SIG-M5 treated with dmso at 0.1 percent for 504 hours (cell line): ENCODE data around the gene HDGFL3.
"Not testable (repeated sequence)": the region's sequence is repeated elsewhere in the genome, so short reads cannot be mapped to it uniquely, and the experiment has no call there.

Source experiments
- DNase-seq: peaks from one replicate; lab custom pipeline; 2025; ENCODE audit not compliant: unreplicated experiment; lab: John Stamatoyannopoulos, UW

The HDGFL3 gene

DNA sequence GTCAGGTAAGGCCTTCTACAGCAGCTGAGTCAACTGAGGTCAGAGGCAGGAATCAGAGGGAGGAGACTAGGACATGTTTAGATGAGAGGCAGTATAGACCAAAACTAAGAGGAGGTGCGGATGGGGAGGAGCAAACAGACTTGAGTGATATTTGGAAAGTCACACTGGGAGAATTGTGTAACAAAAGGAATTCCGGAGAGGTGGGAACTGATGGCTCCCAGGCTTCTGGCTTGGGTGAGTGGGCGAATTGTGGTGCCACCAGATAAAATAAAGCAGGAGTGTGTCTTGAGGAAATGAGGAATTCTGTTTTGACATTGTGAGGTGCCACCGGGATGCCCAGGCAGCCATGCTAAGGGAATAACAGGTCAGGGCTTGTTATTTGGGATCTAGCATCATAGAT is 103.5 kb downstream of the HDGFL3 start:
- no peak for DNase-seq

DNA sequence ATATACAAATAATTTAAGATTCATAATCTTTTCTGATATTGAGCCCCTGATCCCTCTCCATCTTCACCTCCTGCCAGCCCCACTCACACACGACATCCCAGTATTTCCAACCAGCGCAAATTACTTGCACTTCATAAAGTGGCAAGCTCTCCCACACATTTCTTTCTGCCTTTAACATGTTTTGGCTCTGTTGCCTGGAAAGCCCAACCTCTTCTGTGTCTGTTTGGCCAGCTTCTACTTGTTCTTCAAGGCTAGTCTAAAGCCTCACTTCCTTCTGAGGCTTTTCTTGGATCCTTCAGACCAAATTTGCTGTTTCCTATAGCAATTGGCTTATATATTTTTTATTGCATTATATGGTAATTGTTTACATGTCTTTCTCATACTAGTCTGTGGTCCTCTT is 105.3 kb downstream of the HDGFL3 start:
- no peak for DNase-seq

DNA sequence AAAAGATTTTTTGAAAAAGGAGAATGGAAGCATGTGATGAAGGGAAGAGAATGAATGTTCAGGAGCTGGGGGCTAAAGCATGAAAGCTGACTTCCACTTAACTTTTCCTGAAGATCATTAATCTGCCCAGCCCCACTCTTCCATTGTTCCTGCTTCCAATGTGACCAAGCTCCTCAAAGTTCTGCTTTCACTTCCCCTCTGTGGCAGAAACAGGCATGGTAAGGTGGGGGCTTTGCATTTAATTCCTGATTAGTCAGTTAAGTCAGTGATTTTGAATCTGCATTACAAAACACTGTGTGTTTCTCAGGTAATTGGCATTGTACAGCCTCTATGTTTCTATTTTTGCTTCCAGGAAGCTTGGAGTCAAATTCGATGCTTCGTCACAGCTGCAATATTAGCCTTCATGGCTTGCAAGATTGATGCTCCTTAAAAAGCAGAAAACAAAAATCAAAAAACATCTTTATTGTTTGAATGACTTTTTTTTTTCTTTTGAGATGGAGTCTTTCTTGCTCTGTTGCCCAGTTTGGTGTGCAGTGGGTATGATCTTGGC is 107.5 kb downstream of the HDGFL3 start:
- peak; percentile 4 for DNase-seq

DNA sequence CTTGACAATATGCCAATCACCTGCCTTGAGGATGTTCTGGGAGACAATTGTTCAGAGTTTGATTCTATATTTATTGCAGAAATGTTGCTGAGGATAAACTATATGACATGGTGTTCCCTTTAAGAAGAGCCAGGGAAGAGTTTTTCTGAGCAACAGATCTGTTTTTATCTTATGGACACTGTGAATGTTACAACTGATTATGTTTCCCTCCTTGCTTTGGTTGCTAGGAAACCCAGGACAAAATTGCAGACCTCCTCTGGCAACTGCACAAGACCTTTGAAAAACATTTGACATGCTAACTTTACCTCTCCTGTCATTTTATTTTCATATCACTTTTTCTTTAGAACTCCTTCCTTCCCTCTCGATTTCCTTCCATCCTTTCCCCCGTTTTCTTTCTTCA is 108.3 kb downstream of the HDGFL3 start:
- DNase-seq: no peak

DNA sequence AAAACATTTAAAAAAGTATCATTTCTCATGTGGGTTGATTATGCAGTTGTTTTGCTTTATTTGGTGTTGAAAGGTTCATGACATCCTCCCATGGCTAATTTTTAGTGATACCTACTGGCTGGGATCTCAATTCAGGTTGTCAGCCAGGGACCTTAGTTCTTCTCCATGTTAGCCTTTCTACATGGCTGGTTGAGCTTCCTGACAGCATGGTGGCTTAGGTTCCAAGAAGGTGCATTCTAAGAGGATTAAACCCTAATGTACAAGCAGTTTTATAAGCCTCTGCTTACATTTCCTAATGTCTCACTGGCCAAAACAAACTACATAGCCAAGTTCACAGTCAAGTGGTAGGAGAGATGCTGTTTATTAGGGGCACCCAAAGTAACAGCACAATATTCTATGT is 109.5 kb downstream of the HDGFL3 start:
- DNase-seq: no peak

DNA sequence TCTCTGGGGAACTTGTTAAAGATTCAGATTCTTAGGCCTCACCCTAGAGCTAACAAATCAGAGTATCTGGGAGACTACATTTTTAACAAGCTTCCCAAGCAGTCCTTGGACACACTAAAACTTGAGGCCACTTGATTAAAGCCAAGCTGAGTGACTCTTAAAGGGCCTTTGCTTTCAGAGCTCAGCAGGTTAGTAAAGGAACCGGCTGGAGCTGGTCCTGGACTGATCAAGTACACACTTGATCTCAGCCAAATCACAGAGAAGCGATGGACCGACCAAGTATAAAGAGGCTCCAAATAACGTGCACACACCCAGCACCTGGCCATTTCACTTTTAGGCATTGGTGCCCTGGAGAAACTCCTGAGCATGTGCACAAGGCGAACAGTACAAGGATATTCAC is 113.0 kb downstream of the HDGFL3 start:
- DNase-seq: no peak

DNA sequence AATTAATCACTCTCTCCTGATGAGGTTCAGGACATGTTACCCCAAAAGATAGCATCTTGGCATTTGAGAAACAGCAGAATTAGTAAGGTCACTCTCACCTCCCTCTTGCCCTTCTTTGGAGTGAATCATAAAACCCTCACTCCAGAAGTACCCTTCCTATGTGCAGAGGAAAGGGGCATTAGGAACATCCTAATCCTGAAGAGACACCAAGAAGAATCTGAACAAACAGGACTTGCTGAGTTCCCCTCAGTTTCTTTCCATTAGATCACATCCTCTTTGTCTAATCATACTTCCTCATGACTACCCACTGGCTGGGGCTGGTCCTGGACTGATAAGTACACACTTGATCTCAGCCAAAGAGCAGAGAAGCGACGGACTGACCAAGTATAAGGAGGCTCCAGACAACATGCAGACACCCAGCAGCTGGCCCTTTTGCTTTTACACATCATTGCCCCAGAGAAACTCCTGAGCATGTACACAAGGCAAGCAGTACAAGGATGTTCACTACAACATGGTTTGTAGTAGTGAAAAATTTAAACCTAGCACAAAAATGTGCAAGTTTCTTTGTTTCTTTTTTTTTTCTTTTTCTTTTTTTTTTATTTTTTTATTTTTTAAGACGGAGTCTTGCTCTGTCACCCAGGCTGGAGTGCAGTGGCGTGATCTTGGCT is 115.2 kb downstream of the HDGFL3 start:
- peak; percentile 51 for DNase-seq

DNA sequence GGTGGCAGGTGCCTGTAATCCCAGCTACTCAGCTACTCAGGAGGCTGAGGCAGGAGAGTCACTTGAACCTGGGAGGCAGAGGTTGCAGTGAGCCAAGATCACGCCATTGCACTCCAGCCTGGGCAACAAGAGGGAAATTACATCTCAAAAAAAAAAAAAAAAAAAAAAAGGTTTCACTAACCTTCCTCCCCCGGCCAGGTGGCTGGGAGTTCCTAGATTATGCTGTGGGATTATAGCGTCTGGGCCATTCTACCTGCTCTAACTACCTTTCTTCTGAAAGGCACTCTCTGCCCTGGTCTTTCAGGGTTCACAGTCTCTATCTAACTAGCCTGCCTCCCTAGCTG is 115.7 kb downstream of the HDGFL3 start:
- not testable (repeated sequence) for DNase-seq

DNA sequence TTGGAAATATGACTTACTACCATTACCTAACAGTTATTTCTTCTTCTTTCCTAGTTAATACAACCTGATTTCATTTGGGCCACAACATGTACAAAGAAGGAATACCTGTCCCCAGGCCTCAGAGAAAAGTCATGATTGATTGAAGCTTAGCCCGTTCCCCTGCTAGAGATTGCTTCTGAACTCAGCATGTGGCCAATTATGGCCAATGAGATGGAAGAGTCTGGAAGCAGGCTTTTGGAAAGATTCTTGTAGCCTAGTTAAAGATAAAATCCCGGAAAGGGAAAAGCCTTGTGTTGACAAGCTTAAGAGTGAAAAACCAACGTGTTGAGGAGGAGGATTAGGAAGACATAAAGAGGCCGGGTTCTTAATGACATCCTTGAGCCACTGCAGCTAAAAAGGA is 117.2 kb downstream of the HDGFL3 start:
- no peak for DNase-seq

DNA sequence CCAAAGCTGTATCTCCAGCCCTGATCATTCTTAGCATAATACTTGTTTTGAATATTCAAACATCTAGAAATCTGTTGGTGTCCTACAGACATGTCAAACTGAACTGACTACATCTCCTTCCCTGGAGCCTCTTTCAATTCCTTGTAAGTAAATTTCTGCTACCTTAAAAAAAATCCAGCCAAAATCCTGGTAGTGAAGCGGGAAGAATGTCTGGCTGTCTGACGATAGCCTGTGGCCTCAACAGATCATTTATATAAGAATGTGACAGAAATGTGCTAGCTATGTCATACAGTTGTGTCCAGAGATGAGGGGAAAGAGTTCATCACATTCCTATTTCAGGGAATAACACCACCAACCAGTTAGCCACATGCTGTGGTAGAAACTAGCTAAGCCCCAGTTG is 118.7 kb downstream of the HDGFL3 start:
- no peak for DNase-seq

DNA sequence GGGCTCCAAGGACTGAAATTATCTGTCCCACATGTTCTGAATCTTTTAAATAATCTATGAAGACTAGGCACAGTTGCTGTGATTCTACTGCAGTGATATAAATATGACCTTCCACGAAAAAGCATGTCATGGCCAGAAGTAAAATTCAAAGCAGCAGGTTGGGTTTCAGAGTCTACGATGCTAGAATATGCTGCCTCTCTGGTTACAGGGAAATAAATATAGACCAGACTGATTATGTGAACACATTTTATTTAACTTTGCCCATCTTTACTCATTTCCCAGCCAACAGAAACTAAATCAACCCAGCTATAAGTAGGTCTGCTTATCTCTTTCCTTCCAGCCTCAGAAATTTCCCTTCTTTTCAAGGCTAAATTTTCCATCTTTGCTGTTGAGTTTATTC is 120.0 kb downstream of the HDGFL3 start:
- no peak for DNase-seq

DNA sequence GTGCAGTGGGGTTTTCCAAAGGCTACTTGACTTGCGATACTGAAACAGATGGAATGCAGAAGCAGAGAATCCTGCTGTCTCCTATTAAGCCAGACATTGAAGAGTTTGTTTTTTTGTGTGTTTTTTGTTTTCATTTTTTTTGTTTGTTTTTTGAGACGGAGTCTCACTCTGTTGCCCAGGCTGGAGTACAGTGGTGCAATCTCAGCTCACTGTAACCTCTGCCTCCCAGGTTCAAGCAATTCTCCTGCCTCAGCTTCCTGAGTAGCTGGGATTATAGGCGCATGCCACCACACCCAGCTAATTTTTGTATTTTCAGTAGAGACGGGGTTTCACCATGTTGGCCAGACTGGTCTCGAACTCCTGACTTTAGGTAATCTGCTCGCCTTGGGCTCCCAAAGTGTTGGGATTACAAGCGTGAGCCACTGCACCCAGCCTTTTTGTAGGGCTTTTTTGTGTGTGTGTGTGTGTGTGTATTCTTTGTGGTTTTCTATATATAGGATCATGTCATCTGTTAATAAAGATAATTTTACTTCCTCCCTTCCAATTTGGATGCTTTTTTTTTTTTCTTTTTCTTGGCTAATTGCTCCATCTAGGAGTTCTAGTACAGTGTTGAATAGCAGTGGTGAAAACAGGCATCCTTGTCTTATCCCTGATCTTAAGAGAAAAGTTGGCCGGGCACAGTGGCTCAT is 121.6 kb downstream of the HDGFL3 start:
- not testable (repeated sequence) for DNase-seq

DNA sequence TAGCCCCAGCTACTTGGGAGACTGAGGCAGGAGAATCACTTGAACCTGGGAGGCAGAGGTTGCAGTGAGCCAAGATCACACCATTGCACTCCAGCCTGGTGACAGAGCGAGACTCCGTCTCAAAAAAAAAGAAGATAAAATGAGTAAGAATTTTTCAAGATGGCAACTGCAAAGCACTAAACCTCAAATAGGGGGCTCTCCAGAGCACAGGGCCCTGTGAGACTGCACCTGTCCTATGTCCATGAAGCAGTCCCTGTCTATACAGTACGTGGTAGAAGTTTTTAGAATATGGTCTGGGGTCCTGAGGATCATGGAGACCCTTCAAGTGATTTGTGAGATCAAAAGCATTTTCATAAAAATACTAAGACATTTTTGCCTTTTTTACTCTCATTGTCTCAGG is 122.2 kb downstream of the HDGFL3 start:
- not testable (repeated sequence) for DNase-seq

DNA sequence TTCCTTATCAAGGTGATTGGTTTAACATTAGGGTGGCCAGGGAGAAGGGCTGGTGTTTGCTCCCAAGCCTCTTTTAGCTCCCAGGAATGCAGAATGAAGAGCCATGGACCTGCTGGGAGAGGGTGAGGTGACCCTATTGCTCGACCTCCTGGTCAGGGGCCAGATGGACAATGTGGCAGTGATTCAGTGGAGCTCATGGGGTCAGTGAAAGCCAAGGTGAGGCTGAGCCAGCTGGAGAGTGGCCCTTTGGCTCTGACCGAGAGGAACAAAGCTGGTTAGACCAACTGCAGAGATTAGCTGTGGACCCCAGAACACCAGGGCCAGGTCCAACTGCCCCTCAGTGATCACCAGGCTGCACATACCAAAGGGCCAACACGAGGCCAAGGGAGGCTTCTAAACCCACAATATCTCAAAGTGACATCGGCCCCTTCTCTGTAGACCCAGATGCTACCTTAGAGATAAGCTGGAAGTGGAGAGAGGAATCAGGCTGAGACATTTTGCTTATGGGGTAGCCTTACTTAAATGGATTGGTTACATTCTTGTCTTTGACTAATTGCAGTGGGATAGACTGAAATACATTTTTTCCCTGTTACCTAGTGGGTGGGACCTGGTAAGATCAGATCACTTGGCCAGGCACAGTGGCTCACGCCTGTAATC is 124.8 kb downstream of the HDGFL3 start:
- no peak for DNase-seq

DNA sequence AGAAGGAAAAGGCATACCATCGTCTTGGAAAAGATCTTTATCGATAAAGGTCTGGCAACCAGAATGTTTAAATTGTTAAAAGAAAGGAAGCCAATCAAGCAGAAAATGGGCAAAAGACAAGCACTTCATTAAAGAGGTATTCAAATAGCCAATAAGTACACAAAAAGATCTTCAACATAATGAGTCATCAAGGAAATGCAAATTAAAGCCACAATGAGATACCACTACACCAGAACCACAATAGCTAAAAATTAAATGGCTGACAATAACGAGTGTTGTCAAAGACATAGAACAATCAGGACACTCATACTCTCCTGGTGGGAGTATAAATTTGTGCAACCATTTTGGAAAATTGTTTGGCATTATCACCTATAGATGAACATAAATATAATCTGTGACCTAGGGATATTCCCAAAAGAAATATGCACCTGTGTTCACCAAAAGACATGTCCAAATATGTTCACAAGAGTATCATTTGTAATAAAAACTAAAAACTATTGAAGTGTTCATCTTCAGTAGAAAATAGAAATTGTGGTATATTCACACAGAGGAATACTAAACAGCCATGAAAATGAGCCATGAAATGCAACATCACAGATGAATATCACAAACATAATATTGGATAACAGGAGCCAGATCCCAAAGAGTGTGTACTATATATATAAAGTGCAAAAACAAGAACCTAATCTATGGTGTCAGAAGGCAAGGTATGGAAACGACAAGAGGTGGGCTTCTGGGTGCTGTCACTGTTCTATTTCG is 126.2 kb downstream of the HDGFL3 start:
- no peak for DNase-seq

DNA sequence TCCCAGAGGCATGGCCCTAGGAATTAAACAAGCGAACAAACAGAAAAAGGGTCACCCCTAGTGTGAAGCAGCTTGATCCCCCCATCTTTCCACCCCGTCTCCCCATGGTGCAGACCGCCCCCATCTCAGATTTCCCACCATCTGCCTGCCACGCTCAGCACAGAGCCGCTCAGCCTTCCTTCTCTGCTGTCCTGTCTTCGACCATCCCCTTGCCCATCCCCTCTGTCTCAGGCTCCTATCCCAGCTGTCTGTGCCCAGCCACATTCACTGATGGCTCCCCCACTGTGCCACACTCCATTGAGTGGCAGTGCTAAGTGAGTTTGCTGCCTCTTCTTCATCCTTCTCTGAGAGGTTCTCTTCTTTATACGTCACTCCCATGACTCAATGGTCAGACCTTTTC is 128.9 kb downstream of the HDGFL3 start:
- DNase-seq: no peak
